ENCODE results near the gene CUL4A. TPM values are rescaled to one million over a fixed set of nuclear protein-coding genes. Genes with fewer than 3 reads are reported as not detected.

Gene CUL4A
- total RNA-seq, 1 experiment from 2014 or later = 85.9 TPM

DNA sequence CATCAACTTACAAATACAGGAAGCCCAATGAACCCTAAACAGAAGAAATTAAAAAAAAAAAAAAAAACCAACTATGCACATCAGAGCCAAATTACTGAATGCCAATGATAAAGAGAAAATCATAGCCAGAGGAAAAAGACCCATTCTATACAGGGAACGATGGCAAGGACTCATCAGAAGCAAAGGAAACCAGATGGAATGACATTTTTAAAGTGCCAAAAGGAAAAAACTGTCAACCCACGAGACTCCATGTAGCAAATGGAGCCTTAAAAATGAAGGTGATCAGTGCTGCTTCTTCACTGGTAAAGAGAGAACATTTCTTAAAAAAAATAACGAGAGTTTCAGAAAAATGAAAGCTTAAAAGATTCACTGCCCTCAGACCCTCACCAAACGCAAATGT lies 19.2 kb upstream of the CUL4A start:
- TF ChIP-seq, protein P1, sequence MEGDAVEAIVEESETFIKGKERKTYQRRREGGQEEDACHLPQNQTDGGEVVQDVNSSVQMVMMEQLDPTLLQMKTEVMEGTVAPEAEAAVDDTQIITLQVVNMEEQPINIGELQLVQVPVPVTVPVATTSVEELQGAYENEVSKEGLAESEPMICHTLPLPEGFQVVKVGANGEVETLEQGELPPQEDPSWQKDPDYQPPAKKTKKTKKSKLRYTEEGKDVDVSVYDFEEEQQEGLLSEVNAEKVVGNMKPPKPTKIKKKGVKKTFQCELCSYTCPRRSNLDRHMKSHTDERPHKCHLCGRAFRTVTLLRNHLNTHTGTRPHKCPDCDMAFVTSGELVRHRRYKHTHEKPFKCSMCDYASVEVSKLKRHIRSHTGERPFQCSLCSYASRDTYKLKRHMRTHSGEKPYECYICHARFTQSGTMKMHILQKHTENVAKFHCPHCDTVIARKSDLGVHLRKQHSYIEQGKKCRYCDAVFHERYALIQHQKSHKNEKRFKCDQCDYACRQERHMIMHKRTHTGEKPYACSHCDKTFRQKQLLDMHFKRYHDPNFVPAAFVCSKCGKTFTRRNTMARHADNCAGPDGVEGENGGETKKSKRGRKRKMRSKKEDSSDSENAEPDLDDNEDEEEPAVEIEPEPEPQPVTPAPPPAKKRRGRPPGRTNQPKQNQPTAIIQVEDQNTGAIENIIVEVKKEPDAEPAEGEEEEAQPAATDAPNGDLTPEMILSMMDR (IDR thresholded peaks at IDR 0.05; ENCODE audit: unreplicated experiment) = no peak
- no peak for DNase-seq (ENCODE audit: unreplicated experiment)
- Mint-ChIP-seq H3K27ac (ENCODE audit: low read depth, unreplicated experiment) (no peak overlapping the region), H3K9me3 (ENCODE audit: unreplicated experiment) (no peaks in the 10 kb centered on the region), H3K4me1 (ENCODE audit: insufficient read depth, unreplicated experiment) (peaks cover 15% of the 10 kb centered on the region), H3K36me3 (ENCODE audit: insufficient read depth, unreplicated experiment) (peaks cover 90% of the 10 kb centered on the region), H3K27me3 (ENCODE audit: insufficient read depth, unreplicated experiment) (no peaks in the 10 kb centered on the region), H3K4me3 (ENCODE audit: unreplicated experiment) (no peak overlapping the region)
- POLR2A ChIA-PET = interaction anchor here (1.0 to 1.6 kb wide), 4 partner anchors 9 to 107 kb away, joined by 3 to 6 read pairs (median 3); partner anchors contain the start of genes LAMP1 and PCID2
- intact Hi-C loops (cut with micrococcal nuclease) = no loop called here
- CTCF ChIA-PET = no interaction called here
- no TSS peak for BruUV-seq (replicated peaks)

DNA sequence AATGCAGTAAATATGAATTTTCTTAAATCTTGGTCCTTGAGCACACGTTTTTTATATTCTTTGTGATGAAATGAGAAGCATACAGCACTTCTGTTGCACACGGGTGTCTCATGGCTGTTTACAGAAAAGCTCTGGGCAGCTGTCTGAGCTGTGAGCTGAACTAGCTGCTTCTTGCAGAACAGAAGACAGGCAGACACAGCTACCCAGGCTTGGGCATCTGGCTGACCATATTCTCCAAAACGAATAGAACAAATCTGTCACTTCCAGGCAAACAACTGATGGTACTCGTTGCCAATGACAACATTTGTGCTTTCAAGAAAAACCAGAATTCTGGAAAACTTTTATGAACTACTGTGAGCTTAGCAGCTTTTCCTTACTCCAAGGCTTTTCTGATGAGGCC lies 17.1 kb upstream of the CUL4A start:
- POLR2A ChIA-PET = interaction anchor here (0.8 to 1.5 kb wide), 3 partner anchors 15 to 104 kb away, joined by 3 to 10 read pairs (median 3); partner anchors contain the start of genes CUL4A and PCID2
- no peaks in the 10 kb centered on the region for H3K9me3 Mint-ChIP-seq (ENCODE audit: unreplicated experiment)
- H3K4me3 Mint-ChIP-seq (ENCODE audit: unreplicated experiment) = no peak overlapping the region
- TF ChIP-seq, protein P1 (IDR thresholded peaks at IDR 0.05; ENCODE audit: unreplicated experiment) = no peak
- H3K4me1 Mint-ChIP-seq (ENCODE audit: insufficient read depth, unreplicated experiment) = peaks cover 10% of the 10 kb centered on the region
- no peak for DNase-seq (ENCODE audit: unreplicated experiment)
- peaks cover 97% of the 10 kb centered on the region for H3K36me3 Mint-ChIP-seq (ENCODE audit: insufficient read depth, unreplicated experiment)
- intact Hi-C loops (cut with micrococcal nuclease) = loop anchor here (2.0 kb wide), 1 partner anchor 17 kb away; the partner anchor contains the start of genes CUL4A and PCID2
- no TSS peak for BruUV-seq (replicated peaks)
- CTCF ChIA-PET = no interaction called here
- H3K27ac Mint-ChIP-seq (ENCODE audit: low read depth, unreplicated experiment) = no peak overlapping the region
- no peaks in the 10 kb centered on the region for H3K27me3 Mint-ChIP-seq (ENCODE audit: insufficient read depth, unreplicated experiment)

GRCh38 chr13:113192902-113193301 lies 16.5 kb upstream of the CUL4A start:
- Mint-ChIP-seq H3K27me3 (ENCODE audit: insufficient read depth, unreplicated experiment) (no peaks in the 10 kb centered on the region), H3K9me3 (ENCODE audit: unreplicated experiment) (no peaks in the 10 kb centered on the region), H3K27ac (ENCODE audit: low read depth, unreplicated experiment) (no peak overlapping the region), H3K4me1 (ENCODE audit: insufficient read depth, unreplicated experiment) (peaks cover 7% of the 10 kb centered on the region), H3K4me3 (ENCODE audit: unreplicated experiment) (no peak overlapping the region), H3K36me3 (ENCODE audit: insufficient read depth, unreplicated experiment) (peaks cover 95% of the 10 kb centered on the region)
- intact Hi-C loops (cut with micrococcal nuclease) = loop anchor here (2.0 kb wide), 1 partner anchor 16 kb away; the partner anchor contains the start of genes CUL4A and PCID2
- BruUV-seq (replicated peaks) = no TSS peak
- TF ChIP-seq, protein P1 (IDR thresholded peaks at IDR 0.05; ENCODE audit: unreplicated experiment) = no peak
- CTCF ChIA-PET = interaction anchor here (0.6 kb wide), 1 partner anchor 866 kb away, joined by 4 read pairs; no protein-coding TSS in a partner anchor
- DNase-seq (ENCODE audit: unreplicated experiment) = peak; percentile 67
- POLR2A ChIA-PET = interaction anchor here (0.8 to 1.4 kb wide), 2 partner anchors 14 to 16 kb away, joined by 3 to 10 read pairs; partner anchors contain the start of genes CUL4A and PCID2

DNA sequence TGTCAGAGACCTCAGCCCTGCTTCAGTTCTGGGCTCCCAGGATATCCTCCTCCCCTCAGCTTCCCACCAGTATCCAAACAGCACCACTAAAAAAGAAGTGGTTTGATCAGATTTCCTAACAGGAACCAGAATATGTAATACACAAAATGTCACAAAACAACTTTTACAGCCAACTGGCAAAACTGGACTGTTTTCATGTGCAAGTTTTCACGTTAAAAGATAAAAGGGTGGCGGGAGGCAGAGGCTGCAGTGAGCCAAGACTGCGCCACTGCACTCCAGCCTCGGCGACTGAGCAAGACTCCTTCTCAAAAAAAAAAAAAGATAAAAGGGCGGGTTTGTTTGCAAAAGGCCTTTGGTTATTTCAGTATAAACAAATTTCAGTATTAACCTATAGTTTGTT lies 14.1 kb upstream of the CUL4A start:
- ChIA-PET CTCF (no interaction called here), POLR2A (interaction anchor here (0.6 kb wide), 1 partner anchor 132 kb away, joined by 4 read pairs; no protein-coding TSS in a partner anchor)
- Mint-ChIP-seq H3K27me3 (ENCODE audit: insufficient read depth, unreplicated experiment) (no peaks in the 10 kb centered on the region), H3K27ac (ENCODE audit: low read depth, unreplicated experiment) (no peak overlapping the region), H3K4me3 (ENCODE audit: unreplicated experiment) (no peak overlapping the region), H3K36me3 (ENCODE audit: insufficient read depth, unreplicated experiment) (peaks cover 89% of the 10 kb centered on the region), H3K9me3 (ENCODE audit: unreplicated experiment) (no peaks in the 10 kb centered on the region), H3K4me1 (ENCODE audit: insufficient read depth, unreplicated experiment) (peaks cover 7% of the 10 kb centered on the region)
- TF ChIP-seq, protein P1 (IDR thresholded peaks at IDR 0.05; ENCODE audit: unreplicated experiment) = no peak
- BruUV-seq (replicated peaks) = no TSS peak
- DNase-seq (ENCODE audit: unreplicated experiment) = no peak
- intact Hi-C loops (cut with micrococcal nuclease) = no loop called here
